ENCODE measurements around the gene FEZ2.

Gene FEZ2

DNA sequence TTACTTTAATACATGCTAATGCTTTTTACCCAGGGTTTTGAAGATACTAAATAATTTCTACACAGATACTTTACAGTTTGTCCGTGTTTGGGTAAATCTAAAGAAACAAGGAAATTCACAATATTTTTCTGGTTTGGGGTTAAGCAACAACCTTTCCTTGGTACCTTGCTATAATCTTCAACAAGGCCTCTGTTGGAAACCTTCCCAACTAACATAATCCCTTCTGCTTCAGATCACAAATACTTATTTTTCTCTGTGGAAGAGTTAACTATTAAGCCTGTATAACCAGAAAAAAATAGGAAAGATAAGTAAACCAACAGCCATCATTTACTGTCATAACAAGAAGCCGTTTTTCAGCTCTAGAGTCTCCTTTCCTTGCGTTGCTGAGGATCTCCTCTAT, 15.0 kb downstream of the FEZ2 start:
- Histone ChIP-seq H3K79me2 (ENCODE audit: control insufficient read depth, low read length) (no peaks in the 10 kb centered on the region), H3K36me3 (ENCODE audit: control insufficient read depth, low read length) (peaks cover 57% of the 10 kb centered on the region), H3F3A (ENCODE audit: control insufficient read depth, insufficient read depth) (no peaks in the 10 kb centered on the region), H3K27me3 (ENCODE audit: control insufficient read depth, low read length) (no peaks in the 10 kb centered on the region), H3K4me1 (ENCODE audit: control insufficient read depth, low read length) (no peaks in the 10 kb centered on the region), H4K20me1 (ENCODE audit: control insufficient read depth, insufficient read depth, low read depth, low read length) (no peaks in the 10 kb centered on the region), H3K9me2 (replicated peaks; ENCODE audit: control insufficient read depth, low read length) (no peaks in the 10 kb centered on the region), H3K9me3 (ENCODE audit: control insufficient read depth, insufficient read depth, low read length) (no peaks in the 10 kb centered on the region), H3K4me2 (ENCODE audit: low read length) (no peak overlapping the region), H3K4me3 (ENCODE audit: low read length) (no peak overlapping the region), H3K27ac (ENCODE audit: low read depth, low read length) (no peak overlapping the region)
- TF ChIP-seq, protein P1, sequence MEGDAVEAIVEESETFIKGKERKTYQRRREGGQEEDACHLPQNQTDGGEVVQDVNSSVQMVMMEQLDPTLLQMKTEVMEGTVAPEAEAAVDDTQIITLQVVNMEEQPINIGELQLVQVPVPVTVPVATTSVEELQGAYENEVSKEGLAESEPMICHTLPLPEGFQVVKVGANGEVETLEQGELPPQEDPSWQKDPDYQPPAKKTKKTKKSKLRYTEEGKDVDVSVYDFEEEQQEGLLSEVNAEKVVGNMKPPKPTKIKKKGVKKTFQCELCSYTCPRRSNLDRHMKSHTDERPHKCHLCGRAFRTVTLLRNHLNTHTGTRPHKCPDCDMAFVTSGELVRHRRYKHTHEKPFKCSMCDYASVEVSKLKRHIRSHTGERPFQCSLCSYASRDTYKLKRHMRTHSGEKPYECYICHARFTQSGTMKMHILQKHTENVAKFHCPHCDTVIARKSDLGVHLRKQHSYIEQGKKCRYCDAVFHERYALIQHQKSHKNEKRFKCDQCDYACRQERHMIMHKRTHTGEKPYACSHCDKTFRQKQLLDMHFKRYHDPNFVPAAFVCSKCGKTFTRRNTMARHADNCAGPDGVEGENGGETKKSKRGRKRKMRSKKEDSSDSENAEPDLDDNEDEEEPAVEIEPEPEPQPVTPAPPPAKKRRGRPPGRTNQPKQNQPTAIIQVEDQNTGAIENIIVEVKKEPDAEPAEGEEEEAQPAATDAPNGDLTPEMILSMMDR (IDR thresholded peaks at IDR 0.05; ENCODE audit: low read depth, low read length, poor library complexity, severe bottlenecking), result no peak
- no peak for TF ChIP-seq EZH2phosphoT487 (IDR thresholded peaks at IDR 0.05; ENCODE audit: borderline replicate concordance, low read length)

DNA sequence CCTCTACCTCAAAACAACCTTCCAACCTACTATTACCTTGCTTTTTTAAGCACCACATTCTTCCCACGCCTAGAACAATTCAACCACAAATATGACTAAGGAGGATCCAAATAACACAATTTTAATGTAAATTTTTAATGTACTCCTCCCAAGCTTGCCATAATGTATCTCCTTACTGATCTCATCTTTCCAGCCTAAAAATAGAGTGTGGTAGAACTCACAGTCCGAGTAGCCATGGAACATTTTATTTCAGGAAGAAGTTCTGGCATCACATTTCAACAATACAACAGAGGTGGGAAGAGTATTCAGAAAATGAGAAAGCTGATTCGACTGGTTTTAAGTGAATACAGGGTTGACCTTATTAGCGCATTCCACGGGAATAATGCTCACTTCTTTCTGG, 15.4 kb downstream of the FEZ2 start:
- H3K9me3 ChIP-seq (ENCODE audit: control insufficient read depth, insufficient read depth, low read length), result no peaks in the 10 kb centered on the region
- H3K79me2 ChIP-seq (ENCODE audit: control insufficient read depth, low read length), result no peaks in the 10 kb centered on the region
- H3F3A ChIP-seq (ENCODE audit: control insufficient read depth, insufficient read depth), result no peaks in the 10 kb centered on the region
- no peak overlapping the region for H3K27ac ChIP-seq (ENCODE audit: low read depth, low read length)
- H4K20me1 ChIP-seq (ENCODE audit: control insufficient read depth, insufficient read depth, low read depth, low read length), result no peaks in the 10 kb centered on the region
- H3K36me3 ChIP-seq (ENCODE audit: control insufficient read depth, low read length), result peaks cover 62% of the 10 kb centered on the region
- H3K27me3 ChIP-seq (ENCODE audit: control insufficient read depth, low read length), result no peaks in the 10 kb centered on the region
- H3K4me1 ChIP-seq (ENCODE audit: control insufficient read depth, low read length), result no peaks in the 10 kb centered on the region
- H3K4me3 ChIP-seq (ENCODE audit: low read length), result no peak overlapping the region
- no peaks in the 10 kb centered on the region for H3K9me2 ChIP-seq (replicated peaks; ENCODE audit: control insufficient read depth, low read length)
- TF ChIP-seq, protein P1 (IDR thresholded peaks at IDR 0.05; ENCODE audit: low read depth, low read length, poor library complexity, severe bottlenecking), result no peak
- no peak for TF ChIP-seq EZH2phosphoT487 (IDR thresholded peaks at IDR 0.05; ENCODE audit: borderline replicate concordance, low read length)
- H3K4me2 ChIP-seq (ENCODE audit: low read length), result no peak overlapping the region

DNA sequence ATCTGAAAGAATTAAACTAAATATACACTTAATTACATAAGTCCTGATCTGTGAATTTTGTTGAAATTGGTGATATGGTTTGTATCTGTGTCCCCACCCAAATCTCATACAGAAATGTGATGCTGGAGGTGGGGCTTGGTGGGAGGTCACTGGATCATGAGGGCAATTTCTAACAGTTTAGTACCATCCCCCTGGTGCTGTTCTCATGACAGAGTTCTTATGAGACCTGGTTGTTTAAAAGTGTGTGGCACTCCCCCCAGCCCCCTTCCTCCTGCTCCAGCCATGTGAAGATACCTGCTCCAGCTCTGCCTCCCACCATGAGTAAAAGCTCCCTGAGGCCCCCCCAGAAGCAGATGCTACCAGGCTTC, 18.7 kb downstream of the FEZ2 start:
- Histone ChIP-seq H4K20me1 (ENCODE audit: control insufficient read depth, insufficient read depth, low read depth, low read length) (no peaks in the 10 kb centered on the region), H3K27me3 (ENCODE audit: control insufficient read depth, low read length) (no peaks in the 10 kb centered on the region), H3K27ac (ENCODE audit: low read depth, low read length) (no peak overlapping the region), H3K36me3 (ENCODE audit: control insufficient read depth, low read length) (peaks cover 66% of the 10 kb centered on the region), H3K9me2 (replicated peaks; ENCODE audit: control insufficient read depth, low read length) (no peaks in the 10 kb centered on the region), H3K4me3 (ENCODE audit: low read length) (no peak overlapping the region), H3K4me1 (ENCODE audit: control insufficient read depth, low read length) (no peaks in the 10 kb centered on the region), H3K79me2 (ENCODE audit: control insufficient read depth, low read length) (no peaks in the 10 kb centered on the region), H3F3A (ENCODE audit: control insufficient read depth, insufficient read depth) (no peaks in the 10 kb centered on the region), H3K9me3 (ENCODE audit: control insufficient read depth, insufficient read depth, low read length) (no peaks in the 10 kb centered on the region), H3K4me2 (ENCODE audit: low read length) (no peak overlapping the region)
- TF ChIP-seq EZH2phosphoT487 (IDR thresholded peaks at IDR 0.05; ENCODE audit: borderline replicate concordance, low read length), result no peak
- TF ChIP-seq, protein P1 (IDR thresholded peaks at IDR 0.05; ENCODE audit: low read depth, low read length, poor library complexity, severe bottlenecking), result no peak
